Cardiac muscle cell (in vitro differentiated cells and primary cell): ENCODE results near the gene GSTA4. TPM values are rescaled to one million over a fixed set of nuclear protein-coding genes. Genes with fewer than 3 reads are reported as not detected.

Experiments used
- DNase-seq, 2 donors: peaks; one replicate each; pipeline versions ENCODE4 v3.0.0 to v3.0.0-alpha.2; 2010 to 2017; ENCODE audit warnings: low read depth in 1 of 2, low spot score in 1 of 2
- H3K27ac ChIP-seq: fragments of 200-600 bp; sonication (generic); 2 replicates; pipeline ENCODE4 v1.5.1; 2016
- H3K27me3 ChIP-seq: fragments of 200-600 bp; sonication (generic); 2 replicates; pipeline ENCODE4 v1.6.0; 2016; ENCODE audit warnings: control low read depth
- H3K36me3 ChIP-seq: fragments of 200-600 bp; sonication (generic); 2 replicates; pipeline ENCODE4 v1.5.1; 2016; ENCODE audit warnings: control low read depth
- H3K4me1 ChIP-seq: fragments of 200-600 bp; sonication (generic); 2 replicates; pipeline ENCODE4 v1.8.1; 2017; ENCODE audit warnings: low read depth, mild to moderate bottlenecking, mixed run types
- H3K4me3 ChIP-seq: fragments of 200-600 bp; sonication (generic); 2 replicates; pipeline ENCODE4 v1.5.1; 2016; ENCODE audit warnings: mild to moderate bottlenecking
- H3K9me3 ChIP-seq: fragments of 200-600 bp; sonication (generic); 2 replicates; pipeline ENCODE4 v1.5.1; 2017; ENCODE audit warnings: low read depth, mild to moderate bottlenecking, control low read depth
- polyA plus RNA-seq: library from polyadenylated mRNA; unstranded; fragments of >200 nt; fragmentation: Nextera tagmentation; extraction: Ambion mirVana; gene quantifications from 2 replicates; pipeline ENCODE4 v1.2.1, GENCODE V29; 2016
- total RNA-seq: library from RNA; depleted of rRNA; stranded (reverse); fragments of >200 nt; gene quantifications from 2 replicates; pipeline ENCODE4 v1.2.3, GENCODE V29; 2016
- TF ChIP-seq, protein P1 (sequence below): IDR thresholded peaks from 2 replicates; pipeline ENCODE4 v1.5.1; 2012; ENCODE audit warnings: low read depth, mild to moderate bottlenecking, low read length

The GSTA4 gene
- total and polyA plus RNA-seq, 2 experiments from 2014 or later = 64.5 to 91.1 TPM

GRCh38 chr6:52931351-52931750, 63.7 kb downstream of the GSTA4 start:
- TF ChIP-seq, protein P1, sequence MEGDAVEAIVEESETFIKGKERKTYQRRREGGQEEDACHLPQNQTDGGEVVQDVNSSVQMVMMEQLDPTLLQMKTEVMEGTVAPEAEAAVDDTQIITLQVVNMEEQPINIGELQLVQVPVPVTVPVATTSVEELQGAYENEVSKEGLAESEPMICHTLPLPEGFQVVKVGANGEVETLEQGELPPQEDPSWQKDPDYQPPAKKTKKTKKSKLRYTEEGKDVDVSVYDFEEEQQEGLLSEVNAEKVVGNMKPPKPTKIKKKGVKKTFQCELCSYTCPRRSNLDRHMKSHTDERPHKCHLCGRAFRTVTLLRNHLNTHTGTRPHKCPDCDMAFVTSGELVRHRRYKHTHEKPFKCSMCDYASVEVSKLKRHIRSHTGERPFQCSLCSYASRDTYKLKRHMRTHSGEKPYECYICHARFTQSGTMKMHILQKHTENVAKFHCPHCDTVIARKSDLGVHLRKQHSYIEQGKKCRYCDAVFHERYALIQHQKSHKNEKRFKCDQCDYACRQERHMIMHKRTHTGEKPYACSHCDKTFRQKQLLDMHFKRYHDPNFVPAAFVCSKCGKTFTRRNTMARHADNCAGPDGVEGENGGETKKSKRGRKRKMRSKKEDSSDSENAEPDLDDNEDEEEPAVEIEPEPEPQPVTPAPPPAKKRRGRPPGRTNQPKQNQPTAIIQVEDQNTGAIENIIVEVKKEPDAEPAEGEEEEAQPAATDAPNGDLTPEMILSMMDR = no peak
- peak in 1 of 2 donors; percentile 15 for DNase-seq
- H3K4me1 ChIP-seq = no peaks in the 10 kb centered on the region

DNA sequence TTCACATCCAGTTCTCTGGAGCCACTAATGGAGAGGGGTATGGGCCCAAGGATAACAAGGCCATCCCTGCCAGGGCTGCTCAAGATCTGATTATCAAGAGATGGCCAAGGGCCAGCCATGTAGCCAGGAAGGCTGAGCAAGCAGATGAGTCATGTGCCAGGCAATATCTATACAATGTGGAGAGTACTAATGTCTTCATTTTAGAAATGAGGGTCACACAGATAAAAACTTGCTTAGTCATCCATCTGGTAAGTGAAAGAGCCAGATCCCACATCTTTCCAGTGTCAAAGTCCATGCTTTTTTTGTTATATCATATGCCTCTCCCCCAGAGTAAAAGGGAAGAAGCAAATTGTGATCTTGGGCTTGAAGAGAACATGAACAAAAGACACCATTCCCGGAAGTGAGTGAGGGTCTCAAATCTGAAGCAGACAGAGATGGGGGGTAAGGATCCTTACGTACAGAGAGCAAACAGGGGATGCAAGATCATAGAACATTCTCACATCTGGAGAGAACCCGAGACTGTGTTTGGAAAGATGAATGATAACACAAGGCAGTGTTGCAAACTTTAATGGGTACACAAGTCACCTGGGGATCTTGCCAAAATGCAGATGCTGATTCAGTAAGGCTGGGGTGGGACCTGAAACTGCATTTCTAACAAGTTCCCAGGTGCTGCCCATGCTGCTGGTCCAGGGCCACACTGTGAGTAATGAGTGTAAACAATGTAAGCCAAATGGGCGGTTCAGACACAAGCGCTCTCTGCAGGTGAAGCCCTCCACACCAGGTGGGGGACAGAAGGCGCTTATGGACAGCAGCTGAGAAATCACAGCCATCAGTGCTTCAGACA, 65.5 kb downstream of the GSTA4 start:
- Histone ChIP-seq H3K27me3 (no peaks in the 10 kb centered on the region), H3K4me3 (no peak overlapping the region), H3K27ac (no peak overlapping the region), H3K36me3 (no peaks in the 10 kb centered on the region), H3K9me3 (no peaks in the 10 kb centered on the region), H3K4me1 (no peaks in the 10 kb centered on the region)
- TF ChIP-seq, protein P1 = no peak
- peak in 1 of 2 donors; percentile 87 for DNase-seq

More at GRCh38 chr6:52931351-52931750, 63.7 kb downstream of the GSTA4 start:
- Histone ChIP-seq H3K9me3 (no peaks in the 10 kb centered on the region), H3K36me3 (no peaks in the 10 kb centered on the region), H3K27ac (no peak overlapping the region), H3K27me3 (no peaks in the 10 kb centered on the region), H3K4me3 (no peak overlapping the region)

Other genes starting within 250 kb of the GSTA4 start
- not detected in 2 replicates for gene GSTA2, start 231.8 kb downstream of the GSTA4 start, total RNA-seq
- gene GSTA2, start 231.8 kb downstream of the GSTA4 start, polyA plus RNA-seq = 0.24 TPM in 1 of 2 replicates, not detected in the other
- 0.11 TPM in 1 of 2 replicates, not detected in the other for gene GSTA1, start 191.5 kb downstream of the GSTA4 start, total RNA-seq
- 0.67 TPM in 1 of 2 replicates, not detected in the other for gene GSTA1, start 191.5 kb downstream of the GSTA4 start, polyA plus RNA-seq
- gene GSTA5, start 154.5 kb downstream of the GSTA4 start, total RNA-seq = not detected in 2 replicates
- not detected in 2 replicates for gene GSTA5, start 154.5 kb downstream of the GSTA4 start, polyA plus RNA-seq
- gene GSTA3, start 85.6 kb downstream of the GSTA4 start, total RNA-seq = 0.32 TPM in 1 of 2 replicates, not detected in the other
- gene GSTA3, start 85.6 kb downstream of the GSTA4 start, polyA plus RNA-seq = not detected in 2 replicates
- 15.1 and 15.6 TPM in 2 replicates for gene CILK1, start 66.5 kb upstream of the GSTA4 start, total RNA-seq
- gene CILK1, start 66.5 kb upstream of the GSTA4 start, polyA plus RNA-seq = 12.2 and 14.4 TPM in 2 replicates
- 69.9 and 87.0 TPM in 2 replicates for gene FBXO9, start 70.1 kb upstream of the GSTA4 start, total RNA-seq
- gene FBXO9, start 70.1 kb upstream of the GSTA4 start, polyA plus RNA-seq = 110 and 182 TPM in 2 replicates
- 0.11 TPM in 1 of 2 replicates, not detected in the other for gene GCM1, start 153.6 kb upstream of the GSTA4 start, total RNA-seq
- not detected in 2 replicates for gene GCM1, start 153.6 kb upstream of the GSTA4 start, polyA plus RNA-seq